ENCODE results near the gene MAST4. TPM values are rescaled to one million over a fixed set of nuclear protein-coding genes. Genes with fewer than 3 reads are reported as not detected.
A peak's percentile ranks its signal among the peaks of the same experiment; 100 is the strongest.

The MAST4 gene
- total RNA-seq, 1 donor from 2014 or later = 52.6 TPM

GRCh38 chr5:66615894-66616293 is 19.7 kb downstream of the MAST4 start:
- H3K4me1 ChIP-seq = peaks cover 15% of the 10 kb centered on the region
- H3K36me3 ChIP-seq = no peaks in the 10 kb centered on the region
- no peak for TF ChIP-seq CTCF (IDR thresholded peaks at IDR 0.05)
- intact Hi-C loops (cut with DNase I) = no loop called here
- H3K27me3 ChIP-seq = no peaks in the 10 kb centered on the region
- H3K4me3 ChIP-seq = no peak overlapping the region
- H3K27ac ChIP-seq = peak overlapping the region; percentile 60
- no peak for ATAC-seq
- H3K9me3 ChIP-seq = no peaks in the 10 kb centered on the region
- no peak for DNase-seq

GRCh38 chr5:66616520-66617225 is 20.5 kb downstream of the MAST4 start:
- peak; percentile 79 for DNase-seq

GRCh38 chr5:66617226-66617861 is 21.2 kb downstream of the MAST4 start:
- Histone ChIP-seq H3K36me3 (no peaks in the 10 kb centered on the region), H3K27ac (peak overlapping the region; percentile 60), H3K4me3 (no peak overlapping the region), H3K9me3 (no peaks in the 10 kb centered on the region), H3K4me1 (peaks cover 15% of the 10 kb centered on the region), H3K27me3 (no peaks in the 10 kb centered on the region)
- DNase-seq = no peak
- no peak for TF ChIP-seq CTCF (IDR thresholded peaks at IDR 0.05)
- no peak for ATAC-seq
- intact Hi-C loops (cut with DNase I) = no loop called here

More at GRCh38 chr5:66616520-66617225, 20.5 kb downstream of the MAST4 start:
- peak overlapping the region; percentile 60 for H3K27ac ChIP-seq
- peak; percentile 90 for ATAC-seq
- intact Hi-C loops (cut with DNase I) = no loop called here
- H3K27me3 ChIP-seq = no peaks in the 10 kb centered on the region
- no peaks in the 10 kb centered on the region for H3K9me3 ChIP-seq
- peaks cover 15% of the 10 kb centered on the region for H3K4me1 ChIP-seq
- no peak for TF ChIP-seq CTCF (IDR thresholded peaks at IDR 0.05)
- no peak overlapping the region for H3K4me3 ChIP-seq
- no peaks in the 10 kb centered on the region for H3K36me3 ChIP-seq

GRCh38 chr5:66617991-66618768 is 22.0 kb downstream of the MAST4 start:
- no peaks in the 10 kb centered on the region for H3K36me3 ChIP-seq
- intact Hi-C loops (cut with DNase I) = no loop called here
- H3K27ac ChIP-seq = peak overlapping the region; percentile 60
- H3K27me3 ChIP-seq = no peaks in the 10 kb centered on the region
- DNase-seq = no peak
- no peak for ATAC-seq
- no peak for TF ChIP-seq CTCF (IDR thresholded peaks at IDR 0.05)
- peaks cover 15% of the 10 kb centered on the region for H3K4me1 ChIP-seq
- H3K9me3 ChIP-seq = no peaks in the 10 kb centered on the region
- no peak overlapping the region for H3K4me3 ChIP-seq

GRCh38 chr5:66620711-66621110 is 24.5 kb downstream of the MAST4 start:
- DNase-seq (no peak), ATAC-seq (no peak)
- Histone ChIP-seq H3K27ac (no peak overlapping the region), H3K4me3 (no peak overlapping the region), H3K4me1 (peaks cover 15% of the 10 kb centered on the region), H3K36me3 (no peaks in the 10 kb centered on the region), H3K9me3 (no peaks in the 10 kb centered on the region), H3K27me3 (no peaks in the 10 kb centered on the region)
- no peak for TF ChIP-seq CTCF (IDR thresholded peaks at IDR 0.05)
- intact Hi-C loops (cut with DNase I) = no loop called here
